H1 (cell line): ENCODE data around the gene WDR1. TPM values are rescaled to one million over a fixed set of nuclear protein-coding genes. Genes with fewer than 3 reads are reported as not detected.

Experiments
- CTCF ChIA-PET: fragments of 300-600 bp; sonication (Branson Sonifier 250); formaldehyde crosslinking; loops from one replicate; lab custom pipeline; 2021; ENCODE audit not compliant: partially characterized antibody; lab: Charles Lee
- POLR2A ChIA-PET: fragments of 300-600 bp; sonication (Branson Sonifier 250); formaldehyde crosslinking; loops from one replicate; lab custom pipeline; 2021; ENCODE audit warnings: inconsistent platforms; ENCODE audit not compliant: partially characterized antibody; lab: Charles Lee
- DNase-seq, 2 experiments: peaks; one replicate each; pipeline versions ENCODE4 v3.0.0 to v3.0.0-alpha.2; 2010 to 2022; ENCODE audit warnings: low spot score in 2 of 2, low read depth in 1 of 2, mixed read lengths in 1 of 2
- FAIRE-seq: peaks from 2 replicates; lab custom pipeline; 2011; peaks lifted over from hg19 to GRCh38; lab: Jason Lieb, UNC
- H2AFZ ChIP-seq: 2 replicates; pipeline ENCODE4 v1.8.1; 2012; ENCODE audit warnings: low read length, inconsistent platforms
- H2AK5ac ChIP-seq: 2 replicates; pipeline ENCODE4 v1.6.1; 2013; ENCODE audit warnings: low read depth, low read length
- H2BK120ac ChIP-seq: replicated peaks from 2 replicates; pipeline ENCODE3; 2013; ENCODE audit warnings: low read depth, low read length, inconsistent platforms
- H2BK12ac ChIP-seq: 2 replicates; pipeline ENCODE4 v1.6.1; 2013; ENCODE audit warnings: low read depth, low read length
- H2BK15ac ChIP-seq: 2 replicates; pipeline ENCODE4 v1.6.1; 2013; ENCODE audit warnings: low read length
- H2BK20ac ChIP-seq: 2 replicates; pipeline ENCODE4 v1.6.1; 2013; ENCODE audit warnings: low read length
- H2BK5ac ChIP-seq: 2 replicates; pipeline ENCODE4 v1.6.1; 2013; ENCODE audit warnings: low read depth, low read length
- H3K14ac ChIP-seq: 2 replicates; pipeline ENCODE4 v1.6.1; 2013; ENCODE audit warnings: inconsistent platforms; ENCODE audit not compliant: insufficient read length
- H3K18ac ChIP-seq: 2 replicates; pipeline ENCODE4 v1.6.1; 2013; ENCODE audit warnings: low read length; ENCODE audit errors: extremely low read depth
- H3K23ac ChIP-seq: 2 replicates; pipeline ENCODE4 v1.6.1; 2013; ENCODE audit warnings: inconsistent platforms; ENCODE audit not compliant: insufficient read length
- H3K23me2 ChIP-seq: 2 replicates; pipeline ENCODE4 v1.6.1; 2013; ENCODE audit warnings: low read depth, low read length
- H3K27ac ChIP-seq: 2 replicates; pipeline ENCODE4 v1.6.1; 2011; ENCODE audit warnings: low read depth, low read length, inconsistent platforms
- H3K27me3 ChIP-seq, 4 experiments: replicated peaks in 1 of 4; 1 replicate in 1 of 4; 2 replicates in 3 of 4; pipeline versions ENCODE4 v1.6.1 to v1.8.1; 2011 to 2013; ENCODE audit warnings: low read length in 3 of 4, mild to moderate bottlenecking in 3 of 4, inconsistent platforms in 2 of 4, mixed read lengths in 2 of 4, moderate library complexity in 1 of 4; ENCODE audit not compliant: control insufficient read depth in 3 of 4, insufficient read depth in 3 of 4; ENCODE audit errors: extremely low read depth in 1 of 4
- H3K36me3 ChIP-seq, 4 experiments: 2 replicates each; pipeline versions ENCODE4 v1.6.1 to v1.8.1; 2011 to 2013; ENCODE audit warnings: mild to moderate bottlenecking in 4 of 4, low read length in 3 of 4, moderate library complexity in 2 of 4, control low read depth in 1 of 4, inconsistent platforms in 1 of 4; ENCODE audit not compliant: insufficient read depth in 4 of 4, control insufficient read depth in 2 of 4
- H3K4ac ChIP-seq: replicated peaks from 2 replicates; pipeline ENCODE3; 2013; ENCODE audit warnings: low read length, low read depth, mixed read lengths, inconsistent platforms; ENCODE audit not compliant: insufficient read length
- H3K4me1 ChIP-seq, 4 experiments: replicated peaks in 1 of 4; 1 replicate in 1 of 4; 2 replicates in 3 of 4; pipeline versions ENCODE4 v1.6.1 to v1.8.1; 2011 to 2013; ENCODE audit warnings: low read length in 3 of 4, inconsistent platforms in 2 of 4, mixed read lengths in 1 of 4; ENCODE audit not compliant: insufficient read depth in 4 of 4, control insufficient read depth in 3 of 4
- H3K4me2 ChIP-seq, 2 experiments: 2 replicates each; pipeline versions ENCODE4 v1.6.1 to v1.8.1; 2011 to 2013; ENCODE audit warnings: low read depth in 2 of 2, low read length in 2 of 2, control low read depth in 1 of 2, inconsistent platforms in 1 of 2, mild to moderate bottlenecking in 1 of 2; ENCODE audit not compliant: insufficient read depth in 1 of 2
- H3K4me3 ChIP-seq, 4 experiments: fragments of 200-600, 300-600 bp in 1 of 4; sonication (generic), shearing (Covaris generic), sonication (Bioruptor Twin) in 1 of 4; 2 replicates each; pipeline versions ENCODE4 v1.5.1 to v1.8.1; 2011 to 2016; ENCODE audit warnings: low read length in 4 of 4, low read depth in 3 of 4, control low read depth in 2 of 4, inconsistent platforms in 2 of 4, mild to moderate bottlenecking in 2 of 4, mixed read lengths in 1 of 4, moderate library complexity in 1 of 4; ENCODE audit not compliant: insufficient read depth in 2 of 4; ENCODE audit errors: extremely low read depth in 1 of 4
- H3K56ac ChIP-seq: replicated peaks from 2 replicates; pipeline ENCODE3; 2013; ENCODE audit warnings: low read depth, mild to moderate bottlenecking, mixed read lengths, low read length, inconsistent platforms; ENCODE audit not compliant: insufficient read length
- H3K79me1 ChIP-seq: 2 replicates; pipeline ENCODE4 v1.6.1; 2013; ENCODE audit warnings: low read depth, low read length, control low read depth
- H3K79me2 ChIP-seq, 2 experiments: 2 replicates each; pipeline versions ENCODE4 v1.6.1 to v1.8.1; 2012 to 2013; ENCODE audit warnings: low read length in 2 of 2, mild to moderate bottlenecking in 2 of 2, inconsistent platforms in 1 of 2; ENCODE audit not compliant: insufficient read depth in 2 of 2, control insufficient read depth in 1 of 2
- H3K9ac ChIP-seq, 4 experiments: replicated peaks in 1 of 4; 1 replicate in 1 of 4; 2 replicates in 3 of 4; pipeline versions ENCODE4 v1.6.1 to v1.8.1; 2011 to 2013; ENCODE audit warnings: low read depth in 3 of 4, low read length in 3 of 4, control low read depth in 2 of 4, mild to moderate bottlenecking in 2 of 4, moderate library complexity in 2 of 4, inconsistent platforms in 1 of 4; ENCODE audit errors: extremely low read depth in 1 of 4
- H3K9me3 ChIP-seq, 2 experiments: 2 replicates each; pipeline versions ENCODE4 v1.6.1 to v1.8.1; 2012 to 2013; ENCODE audit warnings: mild to moderate bottlenecking in 2 of 2, moderate library complexity in 2 of 2, control low read depth in 1 of 2, inconsistent platforms in 1 of 2, low read depth in 1 of 2, low read length in 1 of 2, mixed read lengths in 1 of 2; ENCODE audit not compliant: insufficient read depth in 2 of 2
- H4K20me1 ChIP-seq, 2 experiments: replicated peaks in 1 of 2; 2 replicates each; pipeline versions ENCODE3 to v1.8.1; 2011 to 2013; ENCODE audit warnings: inconsistent platforms in 2 of 2, low read length in 2 of 2, mild to moderate bottlenecking in 1 of 2; ENCODE audit not compliant: insufficient read depth in 2 of 2, control insufficient read depth in 1 of 2
- H4K5ac ChIP-seq: 2 replicates; pipeline ENCODE4 v1.6.1; 2013; ENCODE audit warnings: low read length, low read depth, mixed read lengths, inconsistent platforms; ENCODE audit not compliant: insufficient read length
- H4K8ac ChIP-seq: 2 replicates; pipeline ENCODE4 v1.8.0; 2013; ENCODE audit warnings: mild to moderate bottlenecking, moderate library complexity, low read length, inconsistent platforms; ENCODE audit not compliant: insufficient read depth; ENCODE audit errors: extremely low read depth
- H4K91ac ChIP-seq: replicated peaks from 2 replicates; pipeline ENCODE3; 2013; ENCODE audit warnings: low read length, mixed read lengths, inconsistent platforms; ENCODE audit not compliant: insufficient read length
- CREB1 ChIP-seq: IDR thresholded peaks from 2 replicates; pipeline ENCODE4 v1.6.1; 2012; ENCODE audit warnings: inconsistent platforms
- HDAC2 ChIP-seq, 2 experiments: fragments of 300-600 bp in 1 of 2; sonication (generic) in 1 of 2; IDR thresholded peaks; 2 replicates each; pipeline ENCODE4 v1.6.1; 2011 to 2012; ENCODE audit warnings: low read depth in 2 of 2, low read length in 2 of 2, mild to moderate bottlenecking in 2 of 2, moderate library complexity in 2 of 2, borderline replicate concordance in 1 of 2, inconsistent platforms in 1 of 2
- JUND ChIP-seq: IDR thresholded peaks from 2 replicates; pipeline ENCODE4 v1.6.1; 2011; ENCODE audit warnings: mild to moderate bottlenecking, improper control_type of control experiment, low read length
- SP4 ChIP-seq: IDR thresholded peaks from 2 replicates; pipeline ENCODE4 v1.6.1; 2012; ENCODE audit warnings: low read length, inconsistent platforms
- WGBS, 2 experiments: shearing (Covaris generic) in 1 of 2; methylation state at CpG; one replicate each; pipeline versions ENCODE4 v1.1.6 to v1.1.7; 2013 to 2015; ENCODE audit warnings: low lambda C conversion rate in 2 of 2, mixed read lengths in 2 of 2, inconsistent platforms in 1 of 2, low coverage in 1 of 2, missing lambda C conversion rate in 1 of 2; ENCODE audit not compliant: insufficient replicate concordance in 2 of 2, insufficient coverage in 1 of 2, insufficient read length in 1 of 2; ENCODE audit errors: extremely low coverage in 1 of 2, missing lambda C conversion rate in 1 of 2; 5-methylcytosine and 5-hydroxymethylcytosine counted together
- polyA plus RNA-seq, 7 experiments: library from polyadenylated mRNA; depleted of rRNA in 3 of 7; stranded (reverse) in 5 of 7; unstranded in 2 of 7; fragments of >200 nt in 5 of 7; fragments of 200-250 nt in 2 of 7; gene quantifications; 1 replicate in 5 of 7; 2 replicates in 1 of 7; 4 replicates in 1 of 7; pipeline versions ENCODE4 v1.2.1 to v1.2.3, GENCODE V29; 2011 to 2013; ENCODE audit warnings: missing spikeins in 2 of 7, mixed read lengths in 2 of 7
- total RNA-seq: library from RNA; stranded (reverse); fragmentation: NEBNext Ultra II Directional; extraction: Animal tissue kit (Norgen Biotek cat#: 25700); gene quantifications from 2 replicates; pipeline ENCODE4 v1.2.1, GENCODE V29; 2021
- TF ChIP-seq, protein P1 (sequence below): IDR thresholded peaks from 2 replicates; pipeline ENCODE4 v1.6.1; 2012; ENCODE audit warnings: low read length, inconsistent platforms
- TF ChIP-seq, protein P2 (sequence below): IDR thresholded peaks from 2 replicates; pipeline ENCODE4 v1.6.1; 2012; ENCODE audit warnings: inconsistent platforms

The WDR1 gene
- total and polyA plus RNA-seq, 2 of the 8 experiments (the other 6 are each of a cell fraction or from before 2014, with no cell fraction given), result 315 to 377 TPM

DNA sequence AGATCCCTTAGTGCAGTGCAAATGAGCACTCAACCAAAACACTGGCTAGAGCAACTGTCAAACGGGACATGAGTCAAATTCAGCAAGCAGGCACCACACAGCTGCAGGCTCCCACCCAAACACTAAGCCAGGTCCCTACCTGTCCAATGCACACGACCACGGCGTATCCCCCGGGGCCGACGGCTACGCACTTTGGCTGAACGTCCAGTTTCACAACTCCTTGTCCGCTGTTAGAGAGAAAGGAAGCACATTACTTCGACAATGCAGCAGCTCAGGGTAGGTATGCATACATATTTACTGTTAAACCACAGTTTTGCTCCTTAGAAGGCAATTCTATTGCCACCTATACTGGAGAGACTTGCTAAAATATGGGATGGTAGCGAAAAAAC lies 35.4 kb downstream of the WDR1 start:
- no peak overlapping the region for H3K4me3 ChIP-seq
- H3K23me2 ChIP-seq, result no peaks in the 10 kb centered on the region
- H2AK5ac ChIP-seq, result no peak overlapping the region
- no peaks in the 10 kb centered on the region for H3K27me3 ChIP-seq
- H3K4ac ChIP-seq, result no peak overlapping the region
- H2BK20ac ChIP-seq, result no peak overlapping the region
- no peak overlapping the region for H2BK12ac ChIP-seq
- H3K14ac ChIP-seq, result no peak overlapping the region
- peaks cover 2% of the 10 kb centered on the region; the same call in 1 of the 2 replicates for H3K79me1 ChIP-seq
- peaks cover 15 to 37% of the 10 kb centered on the region in 2 experiments for H4K20me1 ChIP-seq
- H3K4me2 ChIP-seq, result no peak overlapping the region
- FAIRE-seq (no peak), DNase-seq (no peak)
- H4K5ac ChIP-seq, result no peak overlapping the region
- no peak overlapping the region for H2BK15ac ChIP-seq
- 90% methylated on average over 12 of the region's 12 CpGs; no CpG with 5 or more reads in 1 of the 2 experiments for WGBS, 2 experiments
- no peak overlapping the region for H2BK5ac ChIP-seq
- H3K9me3 ChIP-seq, result no peaks in the 10 kb centered on the region
- H3K9ac ChIP-seq, result no peak overlapping the region
- TF ChIP-seq, protein P1, sequence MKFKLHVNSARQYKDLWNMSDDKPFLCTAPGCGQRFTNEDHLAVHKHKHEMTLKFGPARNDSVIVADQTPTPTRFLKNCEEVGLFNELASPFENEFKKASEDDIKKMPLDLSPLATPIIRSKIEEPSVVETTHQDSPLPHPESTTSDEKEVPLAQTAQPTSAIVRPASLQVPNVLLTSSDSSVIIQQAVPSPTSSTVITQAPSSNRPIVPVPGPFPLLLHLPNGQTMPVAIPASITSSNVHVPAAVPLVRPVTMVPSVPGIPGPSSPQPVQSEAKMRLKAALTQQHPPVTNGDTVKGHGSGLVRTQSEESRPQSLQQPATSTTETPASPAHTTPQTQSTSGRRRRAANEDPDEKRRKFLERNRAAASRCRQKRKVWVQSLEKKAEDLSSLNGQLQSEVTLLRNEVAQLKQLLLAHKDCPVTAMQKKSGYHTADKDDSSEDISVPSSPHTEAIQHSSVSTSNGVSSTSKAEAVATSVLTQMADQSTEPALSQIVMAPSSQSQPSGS, result no peak
- no peak for TF ChIP-seq SP4
- no peak for TF ChIP-seq HDAC2 (IDR thresholded peaks at IDR 0.05; ENCODE audit: borderline replicate concordance in 1 of 2, low read depth in 2 of 2, low read length in 2 of 2)
- TF ChIP-seq, protein P2, sequence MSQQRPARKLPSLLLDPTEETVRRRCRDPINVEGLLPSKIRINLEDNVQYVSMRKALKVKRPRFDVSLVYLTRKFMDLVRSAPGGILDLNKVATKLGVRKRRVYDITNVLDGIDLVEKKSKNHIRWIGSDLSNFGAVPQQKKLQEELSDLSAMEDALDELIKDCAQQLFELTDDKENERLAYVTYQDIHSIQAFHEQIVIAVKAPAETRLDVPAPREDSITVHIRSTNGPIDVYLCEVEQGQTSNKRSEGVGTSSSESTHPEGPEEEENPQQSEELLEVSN, result no peak
- TF ChIP-seq CREB1, result no peak
- TF ChIP-seq JUND, result no peak
- H2BK120ac ChIP-seq, result no peak overlapping the region
- H3K79me2 ChIP-seq, result no peaks in the 10 kb centered on the region; a peak in 1 of 4 replicates
- no peak overlapping the region for H2AFZ ChIP-seq
- H3K18ac ChIP-seq, result no peak overlapping the region
- H4K91ac ChIP-seq, result no peak overlapping the region
- no peak overlapping the region for H3K27ac ChIP-seq
- peaks cover 63 to 99% (median 94%) of the 10 kb centered on the region in 4 experiments for H3K36me3 ChIP-seq
- ChIA-PET CTCF (interaction anchor here (1.0 kb wide), 1 partner anchor 9 kb away, joined by 6 read pairs; no protein-coding TSS in a partner anchor), POLR2A (interaction anchor here (1.2 to 1.7 kb wide), 2 partner anchors 14 to 36 kb away, joined by 4 to 5 read pairs; no protein-coding TSS in a partner anchor)
- no peak overlapping the region for H4K8ac ChIP-seq
- no peaks in the 10 kb centered on the region for H3K4me1 ChIP-seq
- no peak overlapping the region for H3K23ac ChIP-seq
- H3K56ac ChIP-seq, result no peak overlapping the region
